HG03442 (cell line): ENCODE measurements around the gene ABCC12.

Experiments
- ATAC-seq: cut with Tn5 transposase; IDR thresholded peaks from one replicate; pipeline ENCODE4 v1.9.1; 2021; ENCODE audit warnings: mild to moderate bottlenecking, moderate library complexity; ENCODE audit not compliant: unreplicated experiment

The ABCC12 gene

GRCh38 chr16:48106446-48106845, 49.3 kb downstream of the ABCC12 start:
- no peak for ATAC-seq
